Fibroblast of lung (primary cell): Measurements from ENCODE around the gene SRPK2. TPM values are rescaled to one million over a fixed set of nuclear protein-coding genes. Genes with fewer than 3 reads are reported as not detected.
"Not testable (repeated sequence)": the region's sequence is repeated elsewhere in the genome, so short reads cannot be mapped to it uniquely, and the experiment has no call there.

ENCODE experiments used
- DNase-seq, 2 donors: peaks; one replicate each; pipeline versions ENCODE4 v3.0.0 to v3.0.0-alpha.2; 2010; ENCODE audit warnings: low read depth in 2 of 2
- H2AFZ ChIP-seq: 2 replicates; pipeline ENCODE4 v1.5.1; 2012; ENCODE audit warnings: low read length, control low read depth, inconsistent platforms
- H3K27ac ChIP-seq: 2 replicates; pipeline ENCODE4 v1.5.1; 2011; ENCODE audit warnings: low read length, control low read depth; ENCODE audit not compliant: insufficient read depth
- H3K27me3 ChIP-seq: 2 replicates; pipeline ENCODE4 v1.5.1; 2011; ENCODE audit warnings: mild to moderate bottlenecking, low read length; ENCODE audit not compliant: control insufficient read depth, insufficient read depth
- H3K36me3 ChIP-seq: 2 replicates; pipeline ENCODE4 v1.5.1; 2011; ENCODE audit warnings: low read length; ENCODE audit not compliant: control insufficient read depth, insufficient read depth
- H3K4me1 ChIP-seq: 2 replicates; pipeline ENCODE4 v1.5.1; 2011; ENCODE audit warnings: low read length; ENCODE audit not compliant: control insufficient read depth, insufficient read depth; ENCODE audit errors: extremely low read depth
- H3K4me2 ChIP-seq: 2 replicates; pipeline ENCODE4 v1.5.1; 2011; ENCODE audit warnings: low read length, control low read depth; ENCODE audit not compliant: insufficient read depth; ENCODE audit errors: extremely low read depth
- H3K4me3 ChIP-seq, 4 experiments: fragments of 200-600 bp in 1 of 4; sonication (generic) in 1 of 4; replicated peaks in 1 of 4; 2 replicates each; pipeline ENCODE4 v1.5.1; 2011 to 2016; ENCODE audit warnings: low read length in 4 of 4, low read depth in 3 of 4, mild to moderate bottlenecking in 3 of 4, control low read depth in 2 of 4, inconsistent platforms in 1 of 4, mixed read lengths in 1 of 4; ENCODE audit not compliant: insufficient read depth in 1 of 4; ENCODE audit errors: control extremely low read depth in 1 of 4
- H3K79me2 ChIP-seq: 2 replicates; pipeline ENCODE4 v1.5.1; 2012; ENCODE audit warnings: mild to moderate bottlenecking, low read length, inconsistent platforms; ENCODE audit not compliant: control insufficient read depth, insufficient read depth
- H3K9ac ChIP-seq: 2 replicates; pipeline ENCODE4 v1.5.1; 2011; ENCODE audit warnings: mild to moderate bottlenecking, low read length, control low read depth; ENCODE audit not compliant: insufficient read depth
- H3K9me3 ChIP-seq: 2 replicates; pipeline ENCODE4 v1.5.1; 2012; ENCODE audit warnings: low read depth, low read length; ENCODE audit not compliant: control insufficient read depth, insufficient read depth
- H4K20me1 ChIP-seq: 2 replicates; pipeline ENCODE4 v1.5.1; 2011; ENCODE audit warnings: low read length; ENCODE audit not compliant: control insufficient read depth, insufficient read depth; ENCODE audit errors: extremely low read depth
- EZH2 ChIP-seq: IDR thresholded peaks from 2 replicates; pipeline ENCODE4 v1.5.1; 2012; ENCODE audit warnings: low read length, control low read depth, mild to moderate bottlenecking; ENCODE audit errors: missing control alignments
- polyA plus RNA-seq, 2 donors: library from polyadenylated mRNA; depleted of rRNA in 1 of 2; stranded (reverse) in 1 of 2; unstranded in 1 of 2; fragments of >200 nt; gene quantifications; 2 replicates each; pipeline ENCODE4 v1.2.1, GENCODE V29; 2011 to 2012; ENCODE audit warnings: missing spikeins in 1 of 2
- total RNA-seq: library from RNA; depleted of rRNA; stranded (reverse); fragments of >200 nt; gene quantifications from 2 replicates; pipeline ENCODE4 v1.2.1, GENCODE V29; 2014
- TF ChIP-seq, protein P1 (sequence below), 2 donors: IDR thresholded peaks in 1 of 2; conservative IDR thresholded peaks in 1 of 2; 1 replicate in 1 of 2; 2 replicates in 1 of 2; pipeline ENCODE4 v1.5.1; 2011 to 2012; ENCODE audit warnings: low read length in 2 of 2, control low read depth in 1 of 2, inconsistent platforms in 1 of 2, low read depth in 1 of 2, mild to moderate bottlenecking in 1 of 2

SRPK2 gene
- total and polyA plus RNA-seq, 2 donors (not counting 1 experiment from before 2014, with no cell fraction given): 27.8 to 61.8 TPM

DNA sequence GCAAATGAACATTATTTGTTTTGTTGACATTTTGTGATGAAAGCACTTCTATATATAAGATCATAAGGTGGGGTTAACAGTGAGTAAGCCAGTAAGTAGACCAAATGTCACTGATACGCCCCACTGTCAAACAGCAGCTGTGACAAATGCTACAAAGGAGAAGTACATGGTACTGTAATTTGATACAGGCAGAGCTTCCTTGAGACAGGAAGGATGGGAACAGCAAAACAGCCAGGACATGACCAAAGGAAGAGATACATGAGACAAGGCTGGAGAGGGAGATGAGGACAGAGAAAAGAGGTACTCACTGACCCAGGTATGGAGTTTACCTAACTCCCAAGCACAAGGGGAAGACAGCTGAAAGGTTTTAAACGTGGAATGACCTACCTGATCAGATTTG, 127.0 kb downstream of the SRPK2 start:
- Histone ChIP-seq H3K4me2 (no peak overlapping the region), H3K27me3 (no peaks in the 10 kb centered on the region), H3K4me1 (peaks cover 4% of the 10 kb centered on the region), H4K20me1 (no peaks in the 10 kb centered on the region), H3K27ac (no peak overlapping the region), H3K9ac (no peak overlapping the region), H3K9me3 (no peaks in the 10 kb centered on the region), H3K4me3 (no peak overlapping the region), H2AFZ (no peak overlapping the region), H3K79me2 (peaks cover 11% of the 10 kb centered on the region), H3K36me3 (no peaks in the 10 kb centered on the region)
- TF ChIP-seq, protein P1, sequence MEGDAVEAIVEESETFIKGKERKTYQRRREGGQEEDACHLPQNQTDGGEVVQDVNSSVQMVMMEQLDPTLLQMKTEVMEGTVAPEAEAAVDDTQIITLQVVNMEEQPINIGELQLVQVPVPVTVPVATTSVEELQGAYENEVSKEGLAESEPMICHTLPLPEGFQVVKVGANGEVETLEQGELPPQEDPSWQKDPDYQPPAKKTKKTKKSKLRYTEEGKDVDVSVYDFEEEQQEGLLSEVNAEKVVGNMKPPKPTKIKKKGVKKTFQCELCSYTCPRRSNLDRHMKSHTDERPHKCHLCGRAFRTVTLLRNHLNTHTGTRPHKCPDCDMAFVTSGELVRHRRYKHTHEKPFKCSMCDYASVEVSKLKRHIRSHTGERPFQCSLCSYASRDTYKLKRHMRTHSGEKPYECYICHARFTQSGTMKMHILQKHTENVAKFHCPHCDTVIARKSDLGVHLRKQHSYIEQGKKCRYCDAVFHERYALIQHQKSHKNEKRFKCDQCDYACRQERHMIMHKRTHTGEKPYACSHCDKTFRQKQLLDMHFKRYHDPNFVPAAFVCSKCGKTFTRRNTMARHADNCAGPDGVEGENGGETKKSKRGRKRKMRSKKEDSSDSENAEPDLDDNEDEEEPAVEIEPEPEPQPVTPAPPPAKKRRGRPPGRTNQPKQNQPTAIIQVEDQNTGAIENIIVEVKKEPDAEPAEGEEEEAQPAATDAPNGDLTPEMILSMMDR (conservative IDR thresholded peaks at IDR 0.05 in 1 of 2, IDR thresholded peaks at IDR 0.05 in 1 of 2; ENCODE audit: low read depth in 1 of 2, low read length in 2 of 2): no peak
- TF ChIP-seq EZH2: no peak
- peak; percentile 25 to 53 for DNase-seq

DNA sequence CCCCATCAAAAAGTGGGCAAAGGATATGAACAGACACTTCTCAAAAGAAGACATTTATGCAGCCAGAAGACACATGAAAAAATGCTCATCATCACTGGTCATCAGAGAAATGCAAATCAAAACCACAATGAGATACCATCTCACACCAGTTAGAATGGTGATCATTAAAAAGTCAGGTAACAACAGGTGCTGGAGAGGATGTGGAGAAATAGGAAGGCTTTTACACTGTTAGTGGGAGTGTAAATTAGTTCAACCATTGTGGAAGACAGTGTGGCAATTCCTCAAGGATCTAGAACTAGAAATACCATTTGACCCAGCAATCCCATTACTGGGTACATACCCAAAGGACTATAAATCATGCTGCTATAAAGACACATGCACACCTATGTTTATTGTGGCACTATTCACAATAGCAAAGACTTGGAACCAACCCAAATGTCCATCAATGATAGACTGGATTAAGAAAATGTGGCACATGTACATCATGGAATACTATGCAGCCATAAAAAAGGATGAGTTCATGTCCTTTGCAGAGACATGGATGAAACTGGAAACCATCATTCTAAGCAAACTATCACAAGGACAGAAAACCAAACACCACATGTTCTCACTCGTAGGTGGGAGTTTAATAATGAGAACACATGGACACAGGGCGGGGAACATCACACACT, 128.4 kb downstream of the SRPK2 start:
- H2AFZ ChIP-seq, H3K27ac ChIP-seq, H3K9me3 ChIP-seq, H3K4me3 ChIP-seq, H3K4me2 ChIP-seq, H4K20me1 ChIP-seq, DNase-seq, H3K4me1 ChIP-seq, H3K36me3 ChIP-seq, H3K27me3 ChIP-seq, H3K9ac ChIP-seq: not testable (repeated sequence)
- H3K79me2 ChIP-seq: peaks cover 15% of the 10 kb centered on the region

- not testable (repeated sequence) for H4K20me1 ChIP-seq, H3K4me1 ChIP-seq, H2AFZ ChIP-seq, DNase-seq, H3K27ac ChIP-seq, H3K9ac ChIP-seq, H3K9me3 ChIP-seq, H3K4me2 ChIP-seq, H3K36me3 ChIP-seq, H3K4me3 ChIP-seq, H3K27me3 ChIP-seq
- peaks cover 16% of the 10 kb centered on the region for H3K79me2 ChIP-seq
These were observed 129.8 kb downstream of the SRPK2 start for GRCh38 chr7:105258919-105259318.

DNA sequence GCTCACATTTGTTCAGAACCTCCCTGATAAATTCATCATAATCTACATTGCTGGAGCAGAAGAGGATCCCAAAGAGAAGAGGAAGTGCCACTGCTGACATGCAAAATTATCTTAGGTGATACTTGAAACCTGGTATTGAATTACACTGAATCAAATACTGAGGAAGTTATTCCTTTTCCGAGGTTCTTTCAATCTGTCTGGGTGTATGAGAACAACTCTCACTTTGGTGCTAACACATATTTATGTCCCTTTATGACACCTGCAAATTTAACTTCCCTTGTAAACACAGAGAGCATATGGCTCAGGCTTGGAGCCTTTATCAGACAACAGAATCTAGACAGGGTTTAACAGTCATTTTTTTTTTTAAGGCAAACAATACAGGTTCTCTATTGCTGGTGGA, 131.4 kb downstream of the SRPK2 start:
- Histone ChIP-seq H3K4me2 (no peak overlapping the region), H3K36me3 (no peaks in the 10 kb centered on the region), H3K79me2 (peaks cover 11% of the 10 kb centered on the region), H3K27ac (no peak overlapping the region), H4K20me1 (no peaks in the 10 kb centered on the region), H3K9ac (no peak overlapping the region), H3K27me3 (no peaks in the 10 kb centered on the region), H3K4me3 (no peak overlapping the region), H3K4me1 (peaks cover 4% of the 10 kb centered on the region), H2AFZ (no peak overlapping the region), H3K9me3 (no peaks in the 10 kb centered on the region)
- DNase-seq: peak in 1 of 2 donors; percentile 11
- no peak for TF ChIP-seq EZH2
- TF ChIP-seq, protein P1 (conservative IDR thresholded peaks at IDR 0.05 in 1 of 2, IDR thresholded peaks at IDR 0.05 in 1 of 2; ENCODE audit: low read depth in 1 of 2, low read length in 2 of 2): no peak
